ENCODE data around the gene FHIT.

FHIT gene

DNA sequence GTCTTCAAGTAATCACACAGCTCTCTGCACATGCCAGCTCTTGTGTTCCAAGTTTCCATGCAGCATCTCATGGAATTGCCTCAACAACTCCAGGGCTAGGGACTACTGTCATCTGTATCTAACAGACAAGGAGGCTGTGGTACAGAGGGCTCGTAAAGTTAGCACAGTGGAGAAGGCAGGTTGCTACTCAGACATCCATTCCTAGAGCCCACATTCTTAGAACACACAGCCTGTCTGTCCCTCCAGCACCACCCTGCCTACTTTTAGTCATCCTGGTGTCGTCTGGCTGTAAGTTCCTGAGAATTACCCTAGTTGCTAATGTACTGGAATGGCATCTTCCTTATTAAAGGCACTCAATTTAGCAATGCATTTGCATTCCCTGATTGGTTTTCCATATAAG, 862.5 kb downstream of the FHIT start:
- DNase-seq = no peak

DNA sequence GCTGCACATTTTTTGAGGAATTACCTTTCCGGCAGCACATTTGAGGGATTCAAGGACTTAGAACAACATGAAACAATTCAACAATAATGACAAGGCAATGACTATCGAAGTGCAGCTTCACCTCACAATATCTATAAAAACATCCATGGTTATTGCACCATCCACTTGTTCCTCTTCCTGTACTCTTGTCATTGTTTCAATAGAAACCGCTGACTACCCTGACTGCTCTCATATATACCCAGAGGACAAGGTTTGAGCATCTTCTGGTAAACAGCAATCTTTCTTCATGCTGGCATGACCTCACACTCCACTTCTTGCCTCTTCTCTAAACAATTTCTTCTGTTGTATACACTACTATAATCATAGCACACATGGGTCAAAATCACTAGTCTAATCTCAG, 864.9 kb downstream of the FHIT start:
- DNase-seq = no peak

DNA sequence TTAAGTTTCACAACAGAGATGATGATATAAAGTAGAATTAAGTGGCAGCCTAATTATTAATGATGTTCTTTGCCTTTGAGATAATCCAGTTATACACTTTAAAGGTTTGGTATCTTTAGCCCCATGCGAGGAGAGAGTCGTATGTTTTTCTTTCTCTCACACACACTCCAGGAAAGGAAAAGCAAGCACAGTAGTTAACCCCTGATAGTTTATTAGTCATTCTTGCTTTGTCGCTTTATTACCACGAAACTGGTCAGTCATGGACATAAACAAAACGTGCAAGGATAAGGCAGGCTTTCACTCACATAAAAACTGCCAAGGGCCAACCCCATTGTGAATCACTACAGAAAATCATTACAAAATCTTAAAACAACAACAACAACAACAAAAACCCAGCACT, 866.9 kb downstream of the FHIT start:
- DNase-seq = no peak

DNA sequence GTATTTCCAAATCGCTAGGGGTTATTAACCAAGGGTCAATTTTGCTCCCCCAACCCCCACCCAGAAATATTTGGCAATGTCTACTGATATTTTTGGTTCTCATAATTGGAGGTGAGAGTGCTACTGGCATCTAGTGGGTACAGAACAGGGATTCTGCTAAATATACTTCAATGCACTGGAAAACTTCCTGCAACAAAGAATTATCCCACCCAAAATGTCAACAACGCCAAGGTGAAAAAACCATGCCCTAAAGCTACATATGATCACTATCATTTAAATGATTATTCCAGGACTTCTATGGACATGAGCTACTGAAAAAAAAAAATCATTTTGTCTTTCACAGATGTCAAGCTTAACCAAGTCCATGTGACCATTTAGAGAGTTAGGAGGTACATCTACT, 867.9 kb downstream of the FHIT start:
- DNase-seq = no peak

DNA sequence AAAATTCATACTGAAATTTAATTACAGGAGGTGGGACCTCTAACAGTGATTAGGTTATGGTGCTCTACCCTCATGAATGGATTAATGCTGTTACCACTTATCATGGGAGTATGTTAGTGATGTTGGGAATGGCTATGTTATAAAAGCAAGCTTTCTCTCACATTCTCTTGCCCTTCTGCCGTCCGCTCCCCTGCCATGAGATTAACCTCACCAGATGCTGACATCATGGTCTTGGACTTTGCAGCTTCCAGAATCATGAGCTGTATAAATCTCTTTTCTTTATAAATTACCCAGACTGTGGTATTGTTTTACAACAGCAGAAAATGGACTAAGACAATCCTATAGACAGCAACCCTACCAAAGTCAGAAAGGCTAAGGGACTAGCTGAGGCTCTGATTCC, 884.8 kb downstream of the FHIT start:
- DNase-seq = no peak

DNA sequence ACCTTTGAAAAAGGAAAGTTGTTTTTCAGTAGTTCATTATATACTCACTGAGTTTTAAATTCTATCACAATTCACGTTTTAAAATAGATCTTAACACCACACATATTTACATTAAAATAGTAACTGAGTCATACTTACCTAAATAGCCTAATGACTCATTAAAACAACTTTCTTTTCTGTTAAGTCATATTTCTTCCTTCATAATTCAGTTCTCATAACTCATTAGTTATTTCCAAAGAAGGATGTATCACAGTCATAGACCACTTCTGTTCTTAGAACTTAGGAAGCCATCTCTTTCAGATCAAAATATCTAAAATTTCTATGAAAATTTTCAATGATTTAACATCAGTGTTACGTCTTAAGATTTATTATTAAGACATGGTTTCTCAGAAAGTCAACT, 885.9 kb downstream of the FHIT start:
- peak in 1 of 5 donors; percentile 18 for DNase-seq

DNA sequence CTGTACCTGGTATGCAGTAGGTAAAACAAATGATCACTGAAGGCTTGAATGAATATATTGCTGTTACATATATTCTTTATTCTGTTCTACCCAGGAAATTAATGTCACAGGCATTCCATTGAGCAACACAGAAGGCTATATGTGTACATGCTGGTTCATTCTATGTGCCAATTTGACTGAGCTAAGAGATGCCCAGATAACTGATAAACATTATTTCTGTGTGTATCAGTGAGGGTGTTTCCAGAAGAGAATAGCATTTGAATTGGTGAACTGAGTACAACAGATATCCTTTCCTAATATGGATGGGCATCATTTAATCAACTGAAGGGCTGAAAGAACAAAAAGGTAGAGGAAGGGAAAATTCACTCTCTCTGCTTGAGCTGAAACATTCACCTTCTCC, 886.8 kb downstream of the FHIT start:
- DNase-seq = no peak

DNA sequence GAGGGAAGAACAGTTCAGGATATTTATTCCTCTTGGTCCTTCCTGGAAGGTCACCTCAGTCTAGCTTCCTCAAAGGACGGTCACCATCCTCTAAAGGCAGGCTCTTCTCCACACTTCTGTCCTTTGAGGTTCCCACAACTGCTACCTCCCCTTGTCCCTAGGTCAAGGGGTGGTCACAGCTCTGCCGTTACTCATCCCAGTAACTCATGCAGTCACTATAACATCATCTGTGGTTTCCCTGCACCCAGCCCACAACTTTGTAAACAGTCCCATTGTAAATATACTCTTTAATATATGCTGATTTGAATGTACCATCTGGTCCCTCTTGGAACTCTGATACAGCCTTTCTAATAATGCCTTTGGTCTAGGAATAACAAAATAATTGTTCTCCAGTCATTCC, 887.4 kb downstream of the FHIT start:
- DNase-seq = peak in 1 of 5 donors; percentile 8

DNA sequence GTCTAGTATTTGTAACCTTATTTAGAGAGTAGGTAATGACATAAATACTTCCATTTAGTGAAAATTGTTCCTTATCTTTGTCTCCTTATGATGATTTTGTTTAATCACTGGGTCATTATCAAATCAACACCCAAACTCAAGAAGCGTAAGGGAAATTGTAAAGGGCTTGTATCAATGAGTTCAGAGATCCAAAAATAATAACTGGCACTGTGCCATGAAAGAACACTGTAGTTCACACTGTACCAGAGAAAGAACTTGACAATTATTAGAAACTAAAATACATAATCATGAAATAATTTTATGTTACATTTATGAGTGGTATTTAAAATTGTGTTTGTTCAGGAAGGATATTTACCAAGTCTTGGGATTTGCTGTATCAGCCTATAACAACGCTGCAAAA, 895.4 kb downstream of the FHIT start:
- DNase-seq = no peak

DNA sequence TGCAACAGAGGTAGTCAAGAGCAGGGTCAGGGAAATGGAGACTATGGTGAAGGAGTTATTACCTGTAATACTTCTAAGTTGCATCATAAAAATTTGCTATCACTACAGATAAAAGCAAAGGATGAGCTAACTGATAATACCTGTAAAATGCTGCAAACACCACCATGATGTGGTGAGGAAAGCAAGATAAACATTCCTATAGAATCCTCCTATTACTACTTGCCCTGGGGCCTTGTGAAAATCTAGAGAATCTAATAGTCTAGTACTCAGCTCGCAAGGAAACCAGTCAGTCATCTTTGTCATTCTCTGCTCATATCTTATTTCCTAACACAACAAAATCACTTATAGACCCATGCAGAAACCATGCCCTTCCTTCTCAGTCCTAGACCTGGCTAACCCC, 899.8 kb downstream of the FHIT start:
- no peak for DNase-seq

DNA sequence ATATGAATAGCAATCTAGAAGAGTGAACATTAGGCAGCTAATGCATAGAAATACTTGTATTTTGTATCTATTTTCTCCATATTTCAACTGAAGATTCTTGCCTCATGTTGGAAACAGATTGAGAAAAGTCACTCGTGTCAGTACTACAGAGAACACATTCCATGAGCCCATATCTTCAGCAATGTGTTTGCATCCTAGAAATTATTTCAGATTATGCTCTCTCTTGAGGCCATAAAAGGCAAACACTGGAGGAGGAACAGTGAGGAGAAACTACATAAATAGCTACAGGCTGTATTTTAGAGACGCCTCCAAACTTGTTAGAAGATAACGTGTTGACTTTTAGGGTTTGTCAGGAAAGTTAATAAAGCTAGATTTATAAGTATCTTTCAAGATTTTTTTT, 906.9 kb downstream of the FHIT start:
- DNase-seq = no peak

DNA sequence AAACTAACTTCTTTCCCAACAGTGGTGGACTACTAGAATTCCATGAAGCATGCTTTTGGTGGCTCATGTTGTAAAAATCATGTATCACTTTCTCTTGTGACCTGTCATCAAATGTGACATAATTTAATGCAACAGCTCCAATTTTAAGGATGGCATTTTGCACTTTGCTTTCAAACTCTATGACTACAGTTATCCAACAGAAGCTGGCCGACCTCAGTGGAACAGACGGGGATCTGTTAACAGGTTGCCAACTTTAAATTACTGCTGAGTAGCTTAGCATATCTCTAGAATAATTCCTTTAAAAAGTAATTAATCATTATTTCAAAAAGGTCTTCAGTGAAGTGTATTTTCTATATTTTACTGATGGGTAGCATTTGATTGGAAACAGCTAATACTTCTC, 907.4 kb downstream of the FHIT start:
- DNase-seq = no peak

DNA sequence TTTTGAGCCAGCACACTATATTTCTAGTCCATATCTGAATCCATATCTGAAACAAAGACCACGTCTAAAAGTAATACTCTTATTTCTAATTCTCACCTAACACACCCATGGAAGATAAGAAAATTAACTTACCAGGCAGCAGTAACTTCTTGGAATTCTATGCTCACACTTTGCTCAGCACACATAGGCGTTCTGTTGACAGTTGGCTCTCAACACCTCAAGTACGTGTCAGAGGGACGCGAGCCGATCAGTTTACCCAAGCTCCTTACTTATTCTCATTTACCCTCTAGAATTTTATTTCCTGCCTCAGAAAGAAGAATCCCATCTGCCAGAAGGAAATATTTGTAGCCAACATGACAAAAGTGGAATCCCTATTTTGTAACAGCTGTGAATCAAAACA, 911.9 kb downstream of the FHIT start:
- no peak for DNase-seq

DNA sequence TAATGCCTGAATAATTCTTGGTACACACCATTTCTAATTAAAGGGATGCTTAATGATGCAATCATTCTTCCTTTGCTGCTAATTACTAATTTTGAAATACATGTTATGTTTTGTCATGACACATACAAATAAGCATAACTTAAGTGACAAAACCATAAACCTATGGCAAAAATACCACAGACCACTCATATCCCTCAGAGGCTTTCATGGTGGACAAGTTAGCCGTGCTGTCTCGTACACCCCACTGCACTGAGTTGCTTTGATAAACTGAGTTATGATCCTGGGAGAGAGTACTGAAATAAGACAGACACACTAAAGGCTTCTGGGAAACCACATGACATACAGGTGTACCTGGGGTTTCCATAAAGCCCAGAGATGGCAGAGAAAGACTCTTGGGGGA, 913.8 kb downstream of the FHIT start:
- DNase-seq = no peak

DNA sequence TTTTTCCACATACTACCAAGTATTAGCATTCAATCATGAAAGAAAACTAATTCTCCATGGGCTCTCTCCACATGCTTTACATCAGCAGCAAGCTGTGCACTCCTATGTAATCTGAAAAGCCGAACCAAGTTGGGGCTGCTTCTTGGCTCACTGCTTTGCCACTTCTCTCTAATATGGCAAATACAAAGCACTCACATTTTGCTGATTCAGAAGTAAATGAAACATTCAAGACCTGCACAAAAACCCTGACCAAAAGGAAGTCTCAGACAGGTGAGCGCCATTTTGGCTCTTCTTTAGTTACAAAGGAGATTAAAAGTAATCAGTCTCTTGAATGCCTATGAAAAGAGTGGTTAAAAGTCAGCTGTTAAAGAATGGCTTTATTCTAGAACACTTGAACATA, 915.2 kb downstream of the FHIT start:
- DNase-seq = no peak

DNA sequence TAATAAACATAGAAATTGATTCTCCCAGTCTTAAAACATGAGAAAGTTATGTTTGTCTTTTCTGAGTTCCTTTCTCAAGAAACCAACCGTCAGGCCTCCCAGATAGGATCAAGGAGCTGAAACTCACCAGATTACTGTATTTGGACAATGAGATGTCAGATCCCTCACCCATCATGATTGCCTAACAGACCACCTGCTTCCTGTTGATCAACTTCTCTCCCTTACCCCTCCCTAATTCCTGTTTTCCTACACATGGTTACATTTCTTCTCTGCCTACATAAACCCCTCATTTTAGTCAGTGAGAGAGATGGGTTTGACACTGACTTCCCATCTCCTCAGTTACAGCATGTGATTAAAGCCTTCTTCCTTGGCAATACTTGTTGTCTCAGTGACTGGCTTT, 917.5 kb downstream of the FHIT start:
- DNase-seq = peak in 1 of 5 donors; percentile 6

DNA sequence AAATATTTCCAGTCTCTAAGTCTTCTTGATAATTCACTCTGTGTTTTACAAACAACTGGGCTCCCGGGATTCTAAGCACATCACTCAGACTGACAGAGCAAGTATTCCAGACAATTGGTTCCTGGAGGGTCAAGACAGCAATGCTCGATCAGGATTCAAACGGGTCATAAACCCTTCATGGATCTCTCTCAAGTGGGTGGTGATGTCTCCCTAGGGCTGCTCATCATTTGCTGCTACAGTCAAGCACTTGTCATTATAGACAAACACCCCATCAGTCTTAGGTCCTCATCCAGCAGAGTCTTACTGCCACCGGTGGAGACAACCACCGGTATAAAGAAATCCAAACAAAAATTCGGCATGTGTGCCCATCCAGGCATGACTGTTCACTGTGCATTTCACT, 921.1 kb downstream of the FHIT start:
- DNase-seq = no peak

DNA sequence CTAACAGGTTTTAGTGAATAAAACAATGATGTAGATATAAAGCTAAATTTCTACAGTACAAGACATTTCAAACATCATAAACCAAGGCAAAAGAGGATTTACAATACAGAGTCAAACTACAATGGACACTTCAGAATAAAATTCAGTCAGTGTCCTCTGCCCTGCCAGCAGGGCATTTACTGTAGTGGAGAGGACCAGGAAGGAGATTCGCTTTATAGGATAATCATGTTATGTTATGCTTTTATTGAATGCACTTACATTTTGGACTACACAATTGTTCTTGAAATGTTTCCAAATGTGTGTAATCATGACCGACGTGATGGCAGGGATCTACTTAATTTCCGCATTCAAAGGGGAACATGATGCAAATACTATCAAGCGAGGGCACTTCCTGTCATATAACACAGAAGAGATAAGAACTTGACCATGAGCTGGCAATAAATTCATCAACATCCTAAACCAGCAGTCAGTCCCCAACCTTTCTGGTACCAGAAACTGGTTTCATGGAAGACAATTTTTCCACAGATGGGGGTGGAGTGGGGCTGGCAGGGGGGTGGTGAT, 925.6 kb downstream of the FHIT start:
- DNase-seq = no peak

DNA sequence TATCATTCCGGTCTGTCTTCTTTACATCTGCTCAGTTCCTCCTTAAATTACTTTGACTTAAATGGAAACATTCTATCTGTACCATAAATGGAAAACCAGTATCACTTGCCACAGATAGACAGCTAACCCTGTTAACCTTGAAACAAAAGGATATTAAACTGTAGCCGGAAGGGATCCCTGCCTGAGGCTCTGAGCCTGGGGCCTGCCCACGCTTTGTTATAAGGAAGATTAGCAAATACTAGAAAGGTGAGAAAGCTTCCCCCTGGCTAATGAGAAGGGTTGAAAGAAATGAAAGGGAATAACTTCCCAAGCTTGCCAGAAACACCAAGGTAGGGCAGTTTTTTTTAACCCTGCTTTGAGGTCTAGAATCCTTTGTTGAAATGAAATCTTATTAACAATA, 927.6 kb downstream of the FHIT start:
- no peak for DNase-seq

DNA sequence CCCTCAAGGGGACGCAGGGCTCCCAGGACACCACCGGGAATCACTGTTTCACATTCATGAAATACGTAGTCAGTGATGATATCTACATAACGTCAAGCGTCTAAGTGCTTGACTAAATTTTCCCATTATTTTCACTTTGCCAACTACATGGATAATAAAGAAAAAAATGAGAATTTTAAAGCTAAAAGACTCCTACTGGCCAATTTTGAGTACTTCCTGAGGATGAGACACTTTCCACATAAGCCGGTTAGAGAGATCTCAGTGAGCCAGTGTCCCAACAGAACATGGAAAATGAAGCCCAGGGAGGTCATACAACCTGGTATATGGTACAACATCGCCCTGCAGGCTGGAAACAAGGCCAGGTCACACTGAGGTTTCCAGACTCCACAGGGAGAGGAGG, 928.1 kb downstream of the FHIT start:
- no peak for DNase-seq

DNA sequence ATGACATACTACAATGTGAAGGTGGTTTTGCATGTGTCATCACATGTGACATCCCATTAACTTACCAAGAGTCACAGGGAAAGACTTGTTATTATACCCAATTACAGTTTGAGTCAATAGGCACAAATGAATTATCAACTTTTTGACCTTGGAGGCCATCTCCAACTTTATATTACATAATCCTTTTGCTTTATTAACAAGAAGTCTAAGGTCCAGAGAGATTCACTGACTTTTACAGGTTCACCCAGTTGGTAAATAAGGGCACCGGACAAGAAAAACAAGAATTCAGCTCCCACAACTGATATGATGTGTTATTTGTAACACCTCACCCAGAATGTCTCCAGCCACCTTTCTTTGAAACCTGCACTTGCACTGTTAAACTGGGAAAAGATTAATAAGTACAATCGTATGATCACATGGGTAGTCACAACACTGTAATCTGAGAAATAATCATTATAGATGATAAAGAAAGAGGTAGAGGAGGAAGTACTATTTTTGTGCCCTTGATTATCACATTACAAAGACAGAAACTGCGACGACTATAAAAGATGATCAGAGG, 928.9 kb downstream of the FHIT start:
- no peak for DNase-seq

DNA sequence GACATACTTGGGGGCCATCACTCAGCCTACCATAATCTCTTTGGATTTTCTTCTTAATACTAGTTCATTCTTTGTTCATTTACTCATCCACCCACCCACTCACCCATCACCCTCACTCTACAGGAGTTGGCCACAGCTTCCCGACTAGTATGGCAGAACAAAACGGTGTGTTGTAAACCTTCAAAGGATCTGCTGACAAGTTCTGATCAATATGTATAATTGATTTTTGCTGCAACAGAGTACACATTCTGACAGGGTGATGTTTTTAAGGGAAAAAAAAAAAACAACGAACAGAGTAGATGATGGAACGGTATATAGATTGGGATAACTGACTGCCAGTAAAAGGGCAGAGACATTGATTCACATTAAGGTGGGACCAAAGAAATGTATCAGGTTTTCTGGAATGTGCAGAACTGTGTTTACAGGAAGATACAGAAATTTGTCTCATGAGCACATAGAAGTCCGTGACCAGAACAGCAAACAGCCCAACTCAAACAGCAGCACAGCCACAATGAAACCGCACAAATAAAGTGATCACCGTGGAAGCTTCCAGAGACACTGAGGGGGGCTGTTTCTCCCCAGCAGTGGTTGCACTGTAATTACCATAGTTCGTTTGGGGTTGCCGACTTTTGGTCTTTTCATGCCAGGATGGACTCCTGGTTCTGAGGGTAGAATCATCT, 931.9 kb downstream of the FHIT start:
- DNase-seq = no peak

DNA sequence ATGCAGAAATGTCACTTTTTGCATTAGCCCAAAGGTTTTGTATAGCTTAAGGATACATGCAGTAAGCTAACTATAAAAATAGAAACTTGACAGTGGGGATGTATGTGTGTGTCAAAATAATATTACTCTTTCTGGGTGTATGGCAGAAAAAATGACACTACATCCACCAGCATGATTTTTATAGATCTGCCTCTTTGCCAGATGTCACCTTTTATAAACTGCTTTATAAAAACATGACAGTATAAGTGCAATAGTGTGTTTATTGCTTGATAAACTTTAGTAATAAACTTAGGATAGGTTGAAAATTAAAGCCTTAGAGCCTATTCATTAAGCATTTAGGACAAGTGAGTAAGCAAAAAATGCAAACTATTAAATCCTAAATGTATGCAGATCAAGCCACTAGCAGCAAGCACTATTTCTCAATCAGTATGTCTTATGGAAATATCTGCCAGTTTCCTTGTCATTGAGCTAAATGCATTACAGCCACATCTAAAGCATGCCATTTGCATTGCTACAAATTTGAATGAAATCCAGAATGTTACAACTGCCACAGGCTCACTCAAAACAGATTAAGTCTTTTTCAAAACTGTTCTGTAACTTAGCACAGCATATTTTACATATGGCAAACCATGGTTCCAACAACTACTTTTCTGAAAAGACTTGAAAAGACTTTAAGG, 935.0 kb downstream of the FHIT start:
- DNase-seq = no peak

DNA sequence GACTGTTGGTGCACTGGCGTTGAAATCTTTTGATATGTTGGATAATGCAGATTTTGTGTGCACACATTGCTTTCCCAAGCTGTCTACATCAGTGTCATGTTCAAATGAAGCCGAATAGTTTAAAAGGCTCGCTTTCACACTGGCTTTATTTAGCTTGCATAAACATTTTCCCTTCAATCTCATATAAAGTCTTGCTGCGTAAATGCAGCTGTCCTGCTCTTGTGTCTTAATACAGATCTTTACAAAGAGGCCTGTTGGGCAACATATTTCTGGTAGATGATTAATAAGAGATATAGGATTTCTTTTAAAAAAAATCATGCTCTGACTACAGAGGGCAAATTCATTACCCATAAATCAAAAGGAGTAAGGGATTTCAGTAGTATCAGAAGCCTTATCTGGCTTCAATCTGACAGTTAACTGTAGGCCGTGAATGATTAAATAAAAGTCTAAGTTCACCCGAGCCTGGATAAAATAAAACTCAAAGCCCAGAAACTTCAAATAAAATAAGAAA, 937.2 kb downstream of the FHIT start:
- DNase-seq = no peak

Measured in T-helper 1 cell (primary cell).